Measurements from ENCODE around the gene TRMT1. TPM values are rescaled to one million over a fixed set of nuclear protein-coding genes. Genes with fewer than 3 reads are reported as not detected.
A peak's percentile ranks its signal among the peaks of the same experiment; 100 is the strongest.

TRMT1 gene
- total RNA-seq, 6 experiments from 2014 or later = 36.3 to 49.9 (median 39.6) TPM

DNA sequence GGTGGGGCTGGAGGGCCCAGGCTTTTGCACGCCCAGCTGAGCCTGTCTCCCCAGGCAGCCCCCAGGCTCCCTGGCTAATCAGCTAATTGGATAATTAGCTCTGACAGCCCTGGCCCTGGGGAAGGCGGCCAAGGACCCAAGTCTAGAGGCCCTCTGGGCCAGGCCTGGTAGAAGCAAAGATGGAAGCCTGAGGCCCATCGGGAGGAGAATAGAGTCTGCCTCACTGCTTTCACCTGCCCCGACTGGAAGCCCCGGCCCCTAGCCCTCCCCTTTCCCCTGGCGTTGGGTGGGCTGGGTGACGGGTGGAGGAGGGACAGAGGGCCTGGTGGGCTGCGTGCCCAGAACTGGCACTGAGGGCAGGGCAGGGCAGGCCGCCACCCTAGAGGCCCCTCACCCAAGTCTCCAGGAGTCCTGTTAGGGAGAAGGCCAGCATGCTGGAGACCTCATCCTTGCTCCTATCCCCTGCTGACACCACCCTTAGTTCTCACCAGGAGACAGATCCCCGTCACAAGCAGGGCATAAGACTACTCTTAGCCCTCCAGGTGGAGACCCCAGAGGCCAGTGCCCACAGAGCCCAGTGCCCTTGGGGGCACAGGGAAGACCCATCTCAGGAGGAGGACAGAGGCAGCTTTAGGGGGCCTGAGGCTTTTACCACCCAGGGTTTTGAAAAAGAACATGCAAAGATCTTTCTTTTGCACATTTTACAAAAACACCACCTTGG is 25.9 kb downstream of the TRMT1 start:
- DNase-seq = no peak
- Mint-ChIP-seq H3K4me1 (ENCODE audit: low read depth) (no peaks in the 10 kb centered on the region; the same call in 1 of the 2 replicates), H3K27me3 (ENCODE audit: insufficient read depth) (peaks cover 1% of the 10 kb centered on the region), H3K9me3 (no peaks in the 10 kb centered on the region), H3K4me3 (no peak overlapping the region), H3K36me3 (ENCODE audit: low read depth) (0 out of 2 replicates have a peak, but pooled peaks cover 8% of the 10 kb centered on the region), H3K27ac (no peak overlapping the region)
- TF ChIP-seq CTCF (IDR thresholded peaks at IDR 0.05) = no peak

GRCh38 chr19:13089857-13090507 is 26.6 kb downstream of the TRMT1 start:
- DNase-seq = no peak
- Mint-ChIP-seq H3K4me3 (no peak overlapping the region), H3K27me3 (ENCODE audit: insufficient read depth) (peaks cover 1% of the 10 kb centered on the region), H3K9me3 (no peaks in the 10 kb centered on the region), H3K4me1 (ENCODE audit: low read depth) (no peaks in the 10 kb centered on the region; the same call in 1 of the 2 replicates), H3K27ac (no peak overlapping the region), H3K36me3 (ENCODE audit: low read depth) (0 out of 2 replicates have a peak, but pooled peaks cover 8% of the 10 kb centered on the region)
- TF ChIP-seq CTCF (IDR thresholded peaks at IDR 0.05) = no peak

- H3K9me3 Mint-ChIP-seq = no peaks in the 10 kb centered on the region
- TF ChIP-seq CTCF (IDR thresholded peaks at IDR 0.05) = peak; percentile 70
- H3K4me3 Mint-ChIP-seq = no peak overlapping the region
- no peak overlapping the region for H3K27ac Mint-ChIP-seq
- peaks cover 11% of the 10 kb centered on the region; the same call in 1 of the 2 replicates for H3K36me3 Mint-ChIP-seq (ENCODE audit: low read depth)
- H3K27me3 Mint-ChIP-seq (ENCODE audit: insufficient read depth) = peaks cover 4% of the 10 kb centered on the region
- H3K4me1 Mint-ChIP-seq (ENCODE audit: low read depth) = no peaks in the 10 kb centered on the region; the same call in 1 of the 2 replicates
- DNase-seq = no peak
Measured at GRCh38 chr19:13089139-13089856, 27.2 kb downstream of the TRMT1 start.

DNA sequence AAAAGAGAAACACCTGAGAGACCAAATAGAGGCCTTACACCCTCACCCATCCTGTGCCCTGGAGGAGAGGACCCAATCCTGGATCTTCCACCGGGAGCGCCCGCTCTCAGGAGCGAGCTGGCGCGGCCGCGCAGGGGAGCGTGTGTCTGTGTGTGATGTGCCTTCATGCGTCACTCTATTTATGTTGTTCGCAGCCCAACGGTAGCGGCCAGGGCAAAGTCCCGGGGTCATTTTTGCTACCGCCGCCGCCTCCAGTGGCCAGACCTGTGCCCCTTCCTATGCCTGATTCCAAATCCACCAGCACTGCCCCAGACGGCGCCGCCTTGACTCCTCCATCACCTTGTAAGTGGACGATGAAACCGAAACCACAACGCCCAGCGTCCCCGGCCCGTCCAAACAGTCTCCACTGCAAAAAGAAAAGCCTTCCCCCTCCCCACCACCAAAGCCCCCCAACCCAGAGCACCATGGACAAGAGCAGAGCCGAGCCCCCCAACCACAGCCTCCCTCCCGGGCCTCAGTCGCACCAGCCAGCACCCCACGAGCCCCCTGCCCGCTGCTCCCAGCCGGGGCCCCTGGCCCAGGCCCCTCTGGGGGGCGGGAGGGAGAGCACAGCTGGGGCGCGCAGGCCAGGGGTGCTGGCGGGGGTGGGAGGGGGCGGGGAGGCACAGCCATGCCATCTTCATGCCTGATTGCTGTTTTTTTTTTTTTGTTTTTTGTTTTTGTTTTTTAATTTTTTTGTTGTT is 28.6 kb downstream of the TRMT1 start:
- H3K4me3 Mint-ChIP-seq = no peak overlapping the region
- DNase-seq = no peak
- peaks cover 12% of the 10 kb centered on the region; the same call in 1 of the 2 replicates for H3K36me3 Mint-ChIP-seq (ENCODE audit: low read depth)
- no peaks in the 10 kb centered on the region; the same call in 1 of the 2 replicates for H3K4me1 Mint-ChIP-seq (ENCODE audit: low read depth)
- H3K9me3 Mint-ChIP-seq = no peaks in the 10 kb centered on the region
- H3K27ac Mint-ChIP-seq = no peak overlapping the region
- H3K27me3 Mint-ChIP-seq (ENCODE audit: insufficient read depth) = peaks cover 5% of the 10 kb centered on the region
- TF ChIP-seq CTCF (IDR thresholded peaks at IDR 0.05) = no peak

DNA sequence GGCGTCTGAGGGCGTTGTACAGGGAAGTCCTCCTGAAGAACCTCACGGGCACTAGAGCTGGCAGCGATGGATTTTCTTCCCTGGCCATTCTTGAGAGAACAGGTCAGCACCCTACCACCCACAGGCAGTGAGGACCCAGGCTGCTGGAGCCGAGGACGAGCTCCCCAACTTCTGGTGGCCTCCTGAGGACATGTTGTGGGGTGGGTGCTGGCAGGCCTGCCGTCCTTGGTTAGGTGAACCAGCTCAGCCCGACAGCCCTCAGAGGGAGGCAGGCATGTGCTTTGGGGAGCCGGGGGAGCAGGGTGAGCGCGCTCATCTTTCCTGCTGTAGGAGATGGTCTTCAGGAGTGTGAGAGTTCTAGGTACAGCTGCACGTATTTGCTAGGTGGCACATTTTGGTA is 29.2 kb downstream of the TRMT1 start:
- H3K36me3 Mint-ChIP-seq (ENCODE audit: low read depth) = peaks cover 14% of the 10 kb centered on the region; the same call in 1 of the 2 replicates
- TF ChIP-seq CTCF (IDR thresholded peaks at IDR 0.05) = no peak
- no peak for DNase-seq
- peaks cover 6% of the 10 kb centered on the region for H3K27me3 Mint-ChIP-seq (ENCODE audit: insufficient read depth)
- no peaks in the 10 kb centered on the region; the same call in 1 of the 2 replicates for H3K4me1 Mint-ChIP-seq (ENCODE audit: low read depth)
- H3K27ac Mint-ChIP-seq = no peak overlapping the region
- H3K9me3 Mint-ChIP-seq = no peaks in the 10 kb centered on the region
- H3K4me3 Mint-ChIP-seq = no peak overlapping the region

Data from HFFc6 (cell line).